Liver (tissue), 9 donors: Measurements from ENCODE around the gene ENOX1. TPM values are rescaled to one million over a fixed set of nuclear protein-coding genes. Genes with fewer than 3 reads are reported as not detected.

Experiments
- DNase-seq: peaks from one replicate; pipeline ENCODE4 v3.0.0-alpha.2; 2017; ENCODE audit warnings: low spot score
- H3K27ac ChIP-seq, 2 donors: one replicate each; pipeline ENCODE4 v1.7.0; 2013; ENCODE audit warnings: inconsistent platforms in 2 of 2, low read length in 2 of 2, control low read depth in 1 of 2, low read depth in 1 of 2, mild to moderate bottlenecking in 1 of 2
- H3K27me3 ChIP-seq, 4 donors: one replicate each; pipeline versions ENCODE4 v1.6.1 to v1.7.0; 2013; ENCODE audit warnings: low read length in 3 of 4, inconsistent platforms in 1 of 4, mild to moderate bottlenecking in 1 of 4, moderate library complexity in 1 of 4; ENCODE audit not compliant: control insufficient read depth in 4 of 4, insufficient read depth in 4 of 4
- H3K36me3 ChIP-seq, 4 donors: one replicate each; pipeline versions ENCODE4 v1.6.1 to v1.7.0; 2013; ENCODE audit warnings: low read length in 3 of 4, mild to moderate bottlenecking in 3 of 4, low read depth in 1 of 4, moderate library complexity in 1 of 4; ENCODE audit not compliant: control insufficient read depth in 4 of 4, insufficient read depth in 3 of 4
- H3K4me1 ChIP-seq, 4 donors: one replicate each; pipeline versions ENCODE4 v1.6.1 to v1.7.0; 2013; ENCODE audit warnings: low read length in 3 of 4, mild to moderate bottlenecking in 3 of 4, moderate library complexity in 1 of 4; ENCODE audit not compliant: control insufficient read depth in 4 of 4, insufficient read depth in 4 of 4
- H3K4me3 ChIP-seq, 3 donors: one replicate each; pipeline versions ENCODE4 v1.6.1 to v1.7.0; 2013; ENCODE audit warnings: low read length in 3 of 3, control low read depth in 1 of 3, low read depth in 1 of 3, mild to moderate bottlenecking in 1 of 3
- H3K9ac ChIP-seq, 2 donors: one replicate each; pipeline ENCODE4 v1.7.0; 2013; ENCODE audit warnings: low read length in 2 of 2, mild to moderate bottlenecking in 2 of 2, moderate library complexity in 2 of 2, control low read depth in 1 of 2, low read depth in 1 of 2
- H3K9me3 ChIP-seq, 4 donors: one replicate each; pipeline versions ENCODE4 v1.6.1 to v1.7.0; 2013; ENCODE audit warnings: low read length in 3 of 4; ENCODE audit not compliant: control insufficient read depth in 4 of 4
- EGR1 ChIP-seq, 2 donors: IDR thresholded peaks; 2 replicates each; pipeline ENCODE4 v1.6.1; 2016 to 2018; ENCODE audit warnings: antibody characterized with exemption in 2 of 2, low read depth in 2 of 2
- FOXA1 ChIP-seq: IDR thresholded peaks from 2 replicates; pipeline ENCODE4 v1.6.1; 2016; ENCODE audit warnings: antibody characterized with exemption
- FOXA2 ChIP-seq: IDR thresholded peaks from 2 replicates; pipeline ENCODE4 v1.6.1; 2016; ENCODE audit warnings: antibody characterized with exemption
- HNF4G ChIP-seq: IDR thresholded peaks from 2 replicates; pipeline ENCODE4 v1.6.1; 2016; ENCODE audit warnings: antibody characterized with exemption
- JUND ChIP-seq, 2 donors: IDR thresholded peaks; 2 replicates each; pipeline ENCODE4 v1.6.1; 2016; ENCODE audit warnings: antibody characterized with exemption in 2 of 2
- MAX ChIP-seq: IDR thresholded peaks from 2 replicates; pipeline ENCODE4 v1.6.1; 2016; ENCODE audit warnings: antibody characterized with exemption
- RAD21 ChIP-seq, 2 donors: IDR thresholded peaks; 2 replicates each; pipeline ENCODE4 v1.6.1; 2016; ENCODE audit warnings: antibody characterized with exemption in 2 of 2, mild to moderate bottlenecking in 2 of 2
- REST ChIP-seq: IDR thresholded peaks from 2 replicates; pipeline ENCODE4 v1.6.1; 2016; ENCODE audit warnings: antibody characterized with exemption, mild to moderate bottlenecking
- RXRA ChIP-seq, 2 donors: IDR thresholded peaks; 2 replicates each; pipeline ENCODE4 v1.6.1; 2017 to 2018; ENCODE audit warnings: antibody characterized with exemption in 2 of 2, mild to moderate bottlenecking in 1 of 2
- TAF1 ChIP-seq: conservative IDR thresholded peaks from 2 replicates; pipeline ENCODE4 v1.6.1; 2016; ENCODE audit warnings: antibody characterized with exemption, mild to moderate bottlenecking
- YY1 ChIP-seq: IDR thresholded peaks from 2 replicates; pipeline ENCODE4 v1.6.1; 2016; ENCODE audit warnings: antibody characterized with exemption, mild to moderate bottlenecking
- WGBS: extraction: QIAGEN DNeasy Blood & Tissue Kit; methylation state at CpG from one replicate; pipeline ENCODE4 v1.1.7; 2013; 5-methylcytosine and 5-hydroxymethylcytosine counted together
- polyA plus RNA-seq, 2 donors: library from polyadenylated mRNA; stranded (reverse) in 1 of 2; unstranded in 1 of 2; fragments of 200-250 nt in 1 of 2; fragments of >200 nt in 1 of 2; fragmentation: Nextera tagmentation in 1 of 2; extraction: Ambion mirVana in 1 of 2; gene quantifications; one replicate each; pipeline versions ENCODE4 v1.2.1 to v1.2.3, GENCODE V29; 2013 to 2015
- total RNA-seq, 2 donors: library from RNA; depleted of rRNA; stranded (reverse); fragments of >200 nt; gene quantifications; one replicate each; pipeline ENCODE4 v1.2.3, GENCODE V29; 2014
- TF ChIP-seq, protein P1 (sequence below): IDR thresholded peaks from 2 replicates; pipeline ENCODE4 v1.6.1; 2016; ENCODE audit warnings: antibody characterized with exemption
- TF ChIP-seq, protein P2 (sequence below): IDR thresholded peaks from 2 replicates; pipeline ENCODE4 v1.6.1; 2016; ENCODE audit warnings: antibody characterized with exemption
- donor health status: healthy.
- donor health status: healthy.
- donor health status: healthy.
- donor health status: healthy.
- donor health status: healthy.

Gene ENOX1
- total and polyA plus RNA-seq, 4 donors, result 0.02 to 0.33 (median 0.08) TPM; not detected in 1

DNA sequence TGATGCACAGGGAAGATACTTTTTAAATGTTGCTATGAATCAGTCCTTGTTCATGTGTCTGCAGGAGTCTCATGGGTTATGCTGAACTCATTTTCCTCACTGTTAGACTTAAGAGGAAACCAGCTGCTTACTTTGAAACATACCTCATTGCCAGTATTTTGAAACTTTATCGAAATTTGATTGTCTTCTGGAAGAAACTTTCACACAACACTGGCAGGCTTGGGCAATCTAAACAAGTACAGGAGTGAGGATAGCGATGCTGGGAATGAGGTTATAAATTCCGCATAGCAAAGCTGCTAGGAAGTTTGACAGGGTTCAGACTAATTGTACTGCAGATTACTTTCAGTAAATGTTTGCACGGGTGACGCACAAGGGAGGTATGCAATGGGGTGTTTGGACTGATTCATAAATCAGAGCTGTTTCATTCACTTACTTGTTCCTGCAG lies 517.7 kb downstream of the ENOX1 start:
- Histone ChIP-seq H3K9ac (no peak overlapping the region), H3K36me3 (peaks cover 0 to 1% (median 0%) of the 10 kb centered on the region in 4 donors), H3K9me3 (no peaks in the 10 kb centered on the region), H3K4me3 (no peak overlapping the region), H3K4me1 (no peaks in the 10 kb centered on the region), H3K27ac (no peak overlapping the region), H3K27me3 (no peaks in the 10 kb centered on the region)
- DNase-seq, result no peak
- 44% methylated on average over 5 of the region's 5 CpGs for WGBS
- no peak for TF ChIP-seq MAX
- no peak for TF ChIP-seq HNF4G
- TF ChIP-seq EGR1 (IDR thresholded peaks at IDR 0.05; ENCODE audit: low read depth in 2 of 2), result no peak
- TF ChIP-seq REST, result no peak
- TF ChIP-seq FOXA1, result no peak
- no peak for TF ChIP-seq RAD21 (IDR thresholded peaks at IDR 0.05)
- no peak for TF ChIP-seq RXRA (IDR thresholded peaks at IDR 0.05)
- TF ChIP-seq FOXA2, result no peak
- TF ChIP-seq, protein P1, sequence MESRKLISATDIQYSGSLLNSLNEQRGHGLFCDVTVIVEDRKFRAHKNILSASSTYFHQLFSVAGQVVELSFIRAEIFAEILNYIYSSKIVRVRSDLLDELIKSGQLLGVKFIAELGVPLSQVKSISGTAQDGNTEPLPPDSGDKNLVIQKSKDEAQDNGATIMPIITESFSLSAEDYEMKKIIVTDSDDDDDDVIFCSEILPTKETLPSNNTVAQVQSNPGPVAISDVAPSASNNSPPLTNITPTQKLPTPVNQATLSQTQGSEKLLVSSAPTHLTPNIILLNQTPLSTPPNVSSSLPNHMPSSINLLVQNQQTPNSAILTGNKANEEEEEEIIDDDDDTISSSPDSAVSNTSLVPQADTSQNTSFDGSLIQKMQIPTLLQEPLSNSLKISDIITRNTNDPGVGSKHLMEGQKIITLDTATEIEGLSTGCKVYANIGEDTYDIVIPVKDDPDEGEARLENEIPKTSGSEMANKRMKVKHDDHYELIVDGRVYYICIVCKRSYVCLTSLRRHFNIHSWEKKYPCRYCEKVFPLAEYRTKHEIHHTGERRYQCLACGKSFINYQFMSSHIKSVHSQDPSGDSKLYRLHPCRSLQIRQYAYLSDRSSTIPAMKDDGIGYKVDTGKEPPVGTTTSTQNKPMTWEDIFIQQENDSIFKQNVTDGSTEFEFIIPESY, result no peak

- no peak overlapping the region for H3K27ac ChIP-seq
- peaks cover 0 to 1% (median 0%) of the 10 kb centered on the region in 4 donors for H3K36me3 ChIP-seq
- no peaks in the 10 kb centered on the region for H3K27me3 ChIP-seq
- no peak overlapping the region for H3K9ac ChIP-seq
- no peaks in the 10 kb centered on the region for H3K9me3 ChIP-seq
- 80% methylated on average over 2 of the region's 2 CpGs for WGBS
- TF ChIP-seq HNF4G (no peak), YY1 (no peak), EGR1 (IDR thresholded peaks at IDR 0.05; ENCODE audit: low read depth in 2 of 2) (no peak), JUND (IDR thresholded peaks at IDR 0.05) (no peak), REST (no peak), TAF1 (no peak)
- TF ChIP-seq, protein P2, sequence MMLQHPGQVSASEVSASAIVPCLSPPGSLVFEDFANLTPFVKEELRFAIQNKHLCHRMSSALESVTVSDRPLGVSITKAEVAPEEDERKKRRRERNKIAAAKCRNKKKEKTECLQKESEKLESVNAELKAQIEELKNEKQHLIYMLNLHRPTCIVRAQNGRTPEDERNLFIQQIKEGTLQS, result no peak
- no peak for DNase-seq
- no peaks in the 10 kb centered on the region for H3K4me1 ChIP-seq
- H3K4me3 ChIP-seq, result no peak overlapping the region
Measured at GRCh38 chr13:43268632-43269031, 518.1 kb downstream of the ENOX1 start.
